ENCODE measurements around the gene PGPEP1. TPM values are rescaled to one million over a fixed set of nuclear protein-coding genes. Genes with fewer than 3 reads are reported as not detected.

The PGPEP1 gene
- total and polyA plus RNA-seq, 2 donors (not counting 3 experiments of a cell fraction or from before 2014, with no cell fraction given), result 9.9 to 27.2 TPM

- H3K27me3 ChIP-seq (ENCODE audit: control insufficient read depth in 2 of 2, insufficient read depth in 2 of 2, low read length in 2 of 2), result no peaks in the 10 kb centered on the region
- peaks cover 19% of the 10 kb centered on the region for H3K4me1 ChIP-seq (ENCODE audit: control insufficient read depth, extremely low read depth, insufficient read depth, low read length)
- peak; percentile 80 for TF ChIP-seq POLR2AphosphoS5 (IDR thresholded peaks at IDR 0.05; ENCODE audit: insufficient read depth, low read depth, low read length)
- no peak for TF ChIP-seq JUN (IDR thresholded peaks at IDR 0.05; ENCODE audit: borderline replicate concordance, insufficient read depth, insufficient read length, low read depth)
- TF ChIP-seq POLR2A (IDR thresholded peaks at IDR 0.05; ENCODE audit: low read depth, low read length), result peak; percentile 84
- no peak overlapping the region for H3K27ac ChIP-seq (ENCODE audit: insufficient read depth, low read depth, low read length)
- no peak for DNase-seq (ENCODE audit: low read depth, low spot score)
- BruUV-seq (replicated peaks), result no TSS peak
- no peaks in the 10 kb centered on the region for H3K9me3 ChIP-seq (replicated peaks; ENCODE audit: control insufficient read depth, insufficient read depth, low read length)
- H4K20me1 ChIP-seq (replicated peaks; ENCODE audit: control insufficient read depth, extremely low read depth, insufficient read depth, low read length), result no peaks in the 10 kb centered on the region
- ChIA-PET CTCF (interaction anchor here (0.5 to 9.4 kb wide), 13 partner anchors 9 to 183 kb away, joined by 3 to 115 read pairs (median 7); partner anchors contain the start of gene SSBP4), POLR2A (interaction anchor here (0.7 kb wide), 1 partner anchor 30 kb away, joined by 3 read pairs; no protein-coding TSS in a partner anchor)
- H2AFZ ChIP-seq (ENCODE audit: low read depth, low read length), result no peak overlapping the region
- H3K4me3 ChIP-seq (replicated peaks in 1 of 3; ENCODE audit: insufficient read depth in 1 of 3, low read depth in 1 of 3, low read length in 3 of 3), result no peak overlapping the region
- H3K9ac ChIP-seq (replicated peaks; ENCODE audit: extremely low read depth, insufficient read depth, low read length), result no peak overlapping the region
- H3K9me1 ChIP-seq (replicated peaks; ENCODE audit: control insufficient read depth, extremely low read depth, insufficient read depth, low read length), result no peaks in the 10 kb centered on the region
- H3K36me3 ChIP-seq (ENCODE audit: control insufficient read depth in 2 of 2, extremely low read depth in 1 of 2, insufficient read depth in 2 of 2, low read length in 2 of 2), result peaks cover 0 to 9% of the 10 kb centered on the region in 2 experiments
- intact Hi-C loops (cut with micrococcal nuclease) (no loop called here), dilution Hi-C loops (cut with MboI; ENCODE audit: extremely low pct_ligation_motif_present, low sequenced_read_pairs) (no loop called here)
- no peak for FAIRE-seq
- no peak overlapping the region for H3K4me2 ChIP-seq (ENCODE audit: insufficient read depth, low read length)
- H3K79me2 ChIP-seq (ENCODE audit: control insufficient read depth, insufficient read depth, low read length), result peaks cover 26% of the 10 kb centered on the region
Observed at GRCh38 chr19:18390065-18390907, 49.9 kb downstream of the PGPEP1 start.

DNA sequence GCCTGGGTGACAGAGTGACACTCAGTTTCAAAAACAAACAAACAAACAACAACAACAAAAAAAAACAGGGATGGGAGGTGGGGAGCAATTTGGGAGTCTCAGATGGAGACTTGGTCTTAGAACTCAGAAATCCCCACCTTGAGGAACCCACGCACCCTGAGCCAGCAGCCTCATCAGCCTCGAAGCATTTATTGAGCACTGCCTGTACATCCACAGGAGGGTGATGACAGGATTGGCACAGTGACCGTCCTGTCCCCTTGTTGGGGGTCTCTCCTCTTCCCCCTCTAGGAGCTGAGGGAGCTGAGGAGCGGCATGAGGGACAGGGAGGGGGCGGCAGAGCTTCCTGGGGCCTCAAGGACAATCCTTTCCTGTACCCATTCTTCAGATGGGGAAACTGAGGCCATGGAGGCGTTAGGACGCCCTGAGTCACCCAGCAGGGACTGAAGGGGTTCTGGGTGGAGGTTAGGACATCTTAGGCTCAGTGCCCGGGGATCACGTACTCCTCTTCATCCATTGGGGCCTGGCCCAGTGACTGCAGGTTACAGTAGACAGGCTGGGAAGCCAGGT, 51.2 kb downstream of the PGPEP1 start:
- Histone ChIP-seq H3K79me2 (ENCODE audit: control insufficient read depth, insufficient read depth, low read length) (peaks cover 22% of the 10 kb centered on the region), H3K36me3 (ENCODE audit: control insufficient read depth in 2 of 2, extremely low read depth in 1 of 2, insufficient read depth in 2 of 2, low read length in 2 of 2) (peaks cover 0 to 9% of the 10 kb centered on the region in 2 experiments), H3K4me1 (ENCODE audit: control insufficient read depth, extremely low read depth, insufficient read depth, low read length) (peaks cover 11% of the 10 kb centered on the region), H3K27ac (ENCODE audit: insufficient read depth, low read depth, low read length) (no peak overlapping the region), H3K9ac (replicated peaks; ENCODE audit: extremely low read depth, insufficient read depth, low read length) (no peak overlapping the region), H4K20me1 (replicated peaks; ENCODE audit: control insufficient read depth, extremely low read depth, insufficient read depth, low read length) (no peaks in the 10 kb centered on the region), H2AFZ (ENCODE audit: low read depth, low read length) (no peak overlapping the region), H3K4me2 (ENCODE audit: insufficient read depth, low read length) (no peak overlapping the region), H3K4me3 (replicated peaks in 1 of 3; ENCODE audit: insufficient read depth in 1 of 3, low read depth in 1 of 3, low read length in 3 of 3) (no peak overlapping the region), H3K9me3 (replicated peaks; ENCODE audit: control insufficient read depth, insufficient read depth, low read length) (no peaks in the 10 kb centered on the region), H3K9me1 (replicated peaks; ENCODE audit: control insufficient read depth, extremely low read depth, insufficient read depth, low read length) (no peaks in the 10 kb centered on the region), H3K27me3 (ENCODE audit: control insufficient read depth in 2 of 2, insufficient read depth in 2 of 2, low read length in 2 of 2) (no peaks in the 10 kb centered on the region)
- ChIA-PET CTCF (interaction anchor here (1.2 to 9.4 kb wide), 12 partner anchors 8 to 112 kb away, joined by 3 to 115 read pairs (median 6); no protein-coding TSS in a partner anchor), POLR2A (interaction anchor here (0.7 to 1.0 kb wide), 2 partner anchors 31 to 110 kb away, joined by 3 to 4 read pairs; partner anchors contain the start of gene JUND)
- FAIRE-seq, result no peak
- dilution Hi-C loops (cut with MboI; ENCODE audit: extremely low pct_ligation_motif_present, low sequenced_read_pairs), result no loop called here
- DNase-seq (ENCODE audit: low read depth, low spot score), result no peak
- no TSS peak for BruUV-seq (replicated peaks)
- TF ChIP-seq FOS (IDR thresholded peaks at IDR 0.05; ENCODE audit: borderline replicate concordance, insufficient read depth, low read length), result no peak
- no peak for TF ChIP-seq POLR2AphosphoS5 (IDR thresholded peaks at IDR 0.05; ENCODE audit: insufficient read depth, low read depth, low read length)
- no peak for TF ChIP-seq GATA2 (IDR thresholded peaks at IDR 0.05; ENCODE audit: insufficient read depth, insufficient read length, low read depth, low read length)
- no peak for TF ChIP-seq MYC (IDR thresholded peaks at IDR 0.05; ENCODE audit: low read depth, low read length)
- no peak for TF ChIP-seq CTCF (IDR thresholded peaks at IDR 0.05; ENCODE audit: extremely low read depth in 1 of 2, insufficient read depth in 1 of 2, low read depth in 1 of 2, low read length in 2 of 2)
- no peak for TF ChIP-seq JUN (IDR thresholded peaks at IDR 0.05; ENCODE audit: borderline replicate concordance, insufficient read depth, insufficient read length, low read depth)
- TF ChIP-seq, protein P1, sequence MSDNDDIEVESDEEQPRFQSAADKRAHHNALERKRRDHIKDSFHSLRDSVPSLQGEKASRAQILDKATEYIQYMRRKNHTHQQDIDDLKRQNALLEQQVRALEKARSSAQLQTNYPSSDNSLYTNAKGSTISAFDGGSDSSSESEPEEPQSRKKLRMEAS (IDR thresholded peaks at IDR 0.05; ENCODE audit: insufficient read depth, insufficient read length), result no peak
- TF ChIP-seq EZH2 (IDR thresholded peaks at IDR 0.05; ENCODE audit: borderline replicate concordance, low read depth, low read length, severe bottlenecking), result no peak
- no peak for TF ChIP-seq POLR2A (IDR thresholded peaks at IDR 0.05; ENCODE audit: low read depth, low read length)
- intact Hi-C loops (cut with micrococcal nuclease), result no loop called here
